GM10847 (cell line): ENCODE results near the gene GKAP1.

Source experiments
- POLR2A ChIP-seq: IDR thresholded peaks from 2 replicates; pipeline ENCODE4 v1.6.1; 2011; ENCODE audit not compliant: insufficient read length; ENCODE audit errors: extremely low read depth

Gene GKAP1

GRCh38 chr9:83817356-83818278 lies at the start of gene GKAP1:
Gene GKAP1, minus strand, starts transcription at chr9:83817769. Its CDS starts 11,252 bp downstream, at chr9:83806517.
- peak; percentile 16 for TF ChIP-seq POLR2A

DNA sequence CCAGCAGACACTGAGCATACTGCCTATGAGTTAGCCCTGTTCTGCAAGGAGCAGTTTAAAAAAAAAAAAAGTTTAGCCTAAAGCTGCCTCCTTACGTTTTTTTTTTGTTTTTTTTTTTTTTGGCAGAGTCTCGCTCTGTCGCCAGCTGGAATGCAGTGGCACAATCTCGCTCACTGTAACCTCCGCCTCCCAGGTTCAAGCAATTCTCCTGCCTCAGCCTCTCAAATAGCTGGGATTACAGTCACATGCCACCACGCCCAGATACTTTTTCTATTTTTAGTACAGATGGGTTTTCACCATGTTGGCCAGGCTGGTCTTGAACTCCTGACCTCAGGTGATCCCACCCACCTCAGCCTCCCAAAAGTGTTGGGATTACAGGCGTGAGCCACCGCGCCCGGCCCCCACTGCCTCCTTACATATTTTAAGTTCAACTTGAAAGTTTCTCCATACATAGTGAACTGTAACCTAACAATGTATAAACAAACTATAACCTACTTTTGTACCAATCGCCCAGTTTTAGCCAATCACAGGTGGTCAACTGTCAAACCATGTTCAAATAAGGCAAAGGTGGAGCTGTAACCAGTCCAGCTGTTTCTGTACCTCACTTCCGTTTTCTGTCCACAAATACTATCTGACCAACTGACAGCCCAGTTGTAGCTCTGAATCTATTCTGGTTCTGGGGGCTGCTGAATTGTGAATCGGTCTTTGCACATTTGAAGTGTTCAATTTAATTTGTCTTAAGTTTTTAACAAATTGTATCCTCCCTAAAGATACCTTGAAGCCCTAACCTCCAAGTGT lies 17.1 kb downstream of the GKAP1 start:
- TF ChIP-seq POLR2A = no peak

GRCh38 chr9:83794051-83794450 lies 23.5 kb downstream of the GKAP1 start:
- no peak for TF ChIP-seq POLR2A

DNA sequence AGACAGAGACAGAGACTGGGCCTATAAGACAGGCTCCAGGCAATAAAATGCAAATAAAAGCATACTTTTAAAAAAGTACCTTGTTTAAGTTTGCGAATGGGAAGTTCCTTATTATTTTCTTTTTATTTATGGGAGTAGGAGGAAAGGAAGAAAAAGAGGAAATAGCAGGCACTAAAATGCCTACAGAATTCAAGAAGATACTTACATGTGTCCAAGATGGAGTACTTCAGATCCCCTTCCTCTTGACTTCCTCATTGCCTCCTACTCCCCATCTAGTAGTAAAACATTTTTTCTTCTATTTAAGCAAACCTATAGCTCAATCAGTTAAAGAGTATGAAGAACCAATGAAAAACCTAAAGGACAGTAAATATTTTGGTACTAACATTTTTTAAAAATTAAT lies 24.8 kb downstream of the GKAP1 start:
- no peak for TF ChIP-seq POLR2A

DNA sequence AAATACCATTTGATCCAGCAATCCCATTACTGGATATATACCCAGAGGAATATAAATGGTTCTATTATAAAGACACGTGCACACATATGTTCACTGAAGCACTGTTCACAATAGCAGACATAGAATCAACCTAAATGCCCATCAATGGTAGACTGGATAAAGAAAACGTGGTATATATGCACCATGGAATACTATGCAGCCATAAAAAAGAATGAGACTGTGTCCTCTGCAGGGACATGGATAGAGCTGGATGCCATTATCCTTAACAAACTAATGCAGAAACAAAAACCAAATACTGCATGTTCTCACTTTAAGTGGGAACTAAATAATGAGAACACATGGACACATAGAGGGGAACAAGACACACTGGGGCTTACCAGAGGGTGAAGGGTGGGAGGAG lies 39.4 kb downstream of the GKAP1 start:
- no peak for TF ChIP-seq POLR2A

GRCh38 chr9:83775932-83776331 lies 41.6 kb downstream of the GKAP1 start:
- TF ChIP-seq POLR2A = no peak

DNA sequence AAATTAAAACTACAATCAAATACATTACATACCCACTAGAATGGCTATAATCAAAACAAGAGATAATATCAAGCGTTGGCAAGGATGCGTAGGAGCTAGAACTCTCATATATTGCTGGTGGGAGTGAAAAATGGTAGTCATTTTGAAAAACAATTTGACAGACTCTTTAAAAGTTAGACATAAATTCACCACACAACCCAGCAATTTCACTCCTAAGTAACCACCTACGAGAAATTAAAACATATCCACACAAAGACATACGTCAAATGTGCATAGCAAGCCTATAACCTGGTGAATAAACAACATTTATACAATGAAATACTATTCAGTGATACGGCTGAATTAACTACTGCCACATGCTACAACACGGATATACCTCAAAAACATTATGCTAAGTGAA lies 44.7 kb downstream of the GKAP1 start:
- TF ChIP-seq POLR2A = no peak

DNA sequence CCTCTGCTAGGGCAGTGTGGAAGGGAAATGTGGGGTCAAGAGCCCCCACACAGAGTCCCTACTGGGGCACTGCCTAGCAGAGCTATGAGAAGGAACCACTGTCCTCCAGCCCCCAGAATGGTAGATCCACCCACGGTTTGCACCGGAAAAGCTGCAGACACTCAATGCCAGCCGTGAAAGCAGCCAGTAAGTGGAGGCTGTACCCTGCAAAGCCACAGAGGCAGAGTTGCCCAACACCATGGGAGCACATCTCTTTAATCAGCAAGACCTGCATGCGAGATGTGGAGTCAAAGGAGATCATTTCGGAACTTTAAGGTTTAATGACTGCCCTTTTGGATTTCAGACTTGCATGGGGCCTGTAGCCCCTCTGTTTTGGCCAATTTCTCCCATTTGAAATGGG lies 52.2 kb downstream of the GKAP1 start:
- no peak for TF ChIP-seq POLR2A

GRCh38 chr9:83754383-83754977 lies 63.1 kb downstream of the GKAP1 start:
- no peak for TF ChIP-seq POLR2A

- TF ChIP-seq POLR2A = no peak
Observed at GRCh38 chr9:83749706-83750105, 67.9 kb downstream of the GKAP1 start.

DNA sequence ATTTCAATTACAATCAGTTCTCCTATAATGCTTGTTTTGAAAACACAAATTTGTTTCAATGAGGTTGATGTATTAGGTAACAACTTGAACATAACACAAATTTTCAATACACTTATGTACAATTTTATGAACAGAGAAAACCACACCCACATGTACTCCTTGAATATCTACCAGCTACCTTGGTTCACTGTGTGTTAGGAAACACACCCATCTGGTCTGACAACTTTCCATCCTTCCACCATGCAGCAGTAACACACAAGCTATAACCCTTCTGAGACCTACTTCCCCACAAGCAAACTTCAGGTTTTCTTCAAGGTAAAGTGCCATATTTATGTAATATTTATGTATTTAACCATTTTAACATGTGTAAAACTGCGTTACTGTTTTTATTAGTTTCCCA lies 73.4 kb downstream of the GKAP1 start:
- no peak for TF ChIP-seq POLR2A

- TF ChIP-seq POLR2A = no peak
Observed at GRCh38 chr9:83733739-83734138, 83.8 kb downstream of the GKAP1 start.

DNA sequence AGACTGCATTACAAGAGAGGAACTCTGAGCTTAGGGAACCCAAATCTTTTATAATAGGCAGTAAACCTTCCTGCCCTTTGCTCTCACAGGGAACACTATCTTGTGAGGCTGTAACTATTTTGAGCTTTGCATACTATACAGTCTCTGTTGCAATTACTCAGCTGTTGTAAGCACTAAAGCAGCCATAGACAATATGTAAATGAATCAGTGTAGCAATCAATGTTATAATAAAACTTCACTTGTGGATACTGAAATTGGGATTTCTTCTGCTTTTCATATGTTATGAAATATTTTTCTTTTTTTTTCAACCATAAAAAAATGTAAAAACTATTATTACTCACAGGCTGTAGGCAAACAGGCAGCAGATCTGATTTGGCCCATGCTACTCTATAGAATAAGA lies 93.1 kb downstream of the GKAP1 start:
- no peak for TF ChIP-seq POLR2A

DNA sequence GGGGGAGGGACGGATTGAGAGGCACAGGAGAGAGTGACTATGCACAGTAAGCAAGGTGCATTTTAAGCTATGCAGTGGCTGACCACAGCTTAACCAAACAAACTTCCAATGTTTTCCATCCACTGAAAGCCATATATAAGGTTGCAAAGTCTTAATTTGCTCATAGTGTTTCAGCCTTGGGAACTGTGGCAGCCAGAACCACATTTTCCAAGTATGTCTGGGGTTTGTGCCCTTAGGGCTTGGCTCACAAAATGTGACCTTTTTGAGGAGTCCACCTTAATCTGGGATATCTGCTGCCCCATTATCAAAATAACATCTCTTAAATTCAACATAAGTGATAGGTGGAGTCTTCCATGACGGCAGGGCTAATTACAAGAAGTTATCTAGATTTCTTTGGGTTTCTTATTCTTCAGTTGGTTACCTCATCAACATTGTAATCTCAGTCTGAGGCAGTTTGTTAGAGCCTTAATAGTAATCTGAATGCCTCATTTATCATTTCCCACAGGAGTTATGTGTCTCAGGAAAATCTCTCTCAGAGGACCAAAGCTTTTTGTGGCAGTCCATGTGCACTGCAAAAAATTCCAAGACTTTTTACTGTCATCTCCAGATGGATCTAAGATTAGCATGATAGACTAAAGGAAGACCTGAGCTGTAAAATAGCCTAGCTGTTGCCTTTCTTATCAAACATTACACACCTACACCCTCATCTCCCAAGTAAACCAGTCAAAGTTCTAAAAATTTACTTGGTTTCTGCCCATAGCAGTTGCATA lies 94.7 kb downstream of the GKAP1 start:
- no peak for TF ChIP-seq POLR2A

- no peak for TF ChIP-seq POLR2A
Observed at GRCh38 chr9:83721509-83721908, 96.1 kb downstream of the GKAP1 start.
